ENCODE measurements around the gene SAA2.

GRCh38 chr11:18233912-18234311, 14.6 kb downstream of the SAA2 start:
- TF ChIP-seq, protein P1, sequence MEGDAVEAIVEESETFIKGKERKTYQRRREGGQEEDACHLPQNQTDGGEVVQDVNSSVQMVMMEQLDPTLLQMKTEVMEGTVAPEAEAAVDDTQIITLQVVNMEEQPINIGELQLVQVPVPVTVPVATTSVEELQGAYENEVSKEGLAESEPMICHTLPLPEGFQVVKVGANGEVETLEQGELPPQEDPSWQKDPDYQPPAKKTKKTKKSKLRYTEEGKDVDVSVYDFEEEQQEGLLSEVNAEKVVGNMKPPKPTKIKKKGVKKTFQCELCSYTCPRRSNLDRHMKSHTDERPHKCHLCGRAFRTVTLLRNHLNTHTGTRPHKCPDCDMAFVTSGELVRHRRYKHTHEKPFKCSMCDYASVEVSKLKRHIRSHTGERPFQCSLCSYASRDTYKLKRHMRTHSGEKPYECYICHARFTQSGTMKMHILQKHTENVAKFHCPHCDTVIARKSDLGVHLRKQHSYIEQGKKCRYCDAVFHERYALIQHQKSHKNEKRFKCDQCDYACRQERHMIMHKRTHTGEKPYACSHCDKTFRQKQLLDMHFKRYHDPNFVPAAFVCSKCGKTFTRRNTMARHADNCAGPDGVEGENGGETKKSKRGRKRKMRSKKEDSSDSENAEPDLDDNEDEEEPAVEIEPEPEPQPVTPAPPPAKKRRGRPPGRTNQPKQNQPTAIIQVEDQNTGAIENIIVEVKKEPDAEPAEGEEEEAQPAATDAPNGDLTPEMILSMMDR (IDR thresholded peaks at IDR 0.05) = no peak
- TF ChIP-seq POLR2A (IDR thresholded peaks at IDR 0.05) (no peak), POLR2AphosphoS5 (IDR thresholded peaks at IDR 0.05) (no peak), EP300 (IDR thresholded peaks at IDR 0.05; ENCODE audit: low read depth) (no peak)

Data from transverse colon (tissue), 4 donors.